IPS DF 19.7 (cell line): ENCODE measurements around the gene NUBP2.

Experiments used
- DNase-seq: peaks from one replicate; pipeline ENCODE4 v3.0.0-alpha.2; 2013; ENCODE audit warnings: low read depth, low spot score

Gene NUBP2

DNA sequence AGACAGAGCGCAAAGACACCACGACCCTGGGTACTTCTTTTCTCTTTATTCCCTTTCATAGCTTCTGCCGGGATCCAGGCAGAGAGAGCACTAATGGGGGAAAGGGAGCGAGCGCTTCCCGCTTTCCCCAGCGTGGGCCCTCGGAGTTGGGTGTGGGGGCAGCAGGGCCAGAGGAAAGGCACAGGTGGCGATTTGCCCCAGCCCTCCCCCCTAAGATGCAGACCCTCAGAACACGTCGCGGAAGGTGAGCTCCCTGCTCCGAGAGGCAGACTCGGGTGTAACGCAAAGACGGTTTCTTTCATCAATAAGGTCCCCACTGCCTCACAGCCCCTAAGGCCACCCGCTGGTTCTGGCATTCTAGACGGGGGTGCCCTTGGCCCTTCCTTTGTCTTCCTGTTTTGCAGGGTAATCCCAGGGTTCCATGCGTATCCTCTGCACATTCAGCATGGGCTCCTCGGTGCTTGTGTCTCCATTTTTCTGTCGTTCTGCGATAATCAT is 10.8 kb upstream of the NUBP2 start:
- no peak for DNase-seq

DNA sequence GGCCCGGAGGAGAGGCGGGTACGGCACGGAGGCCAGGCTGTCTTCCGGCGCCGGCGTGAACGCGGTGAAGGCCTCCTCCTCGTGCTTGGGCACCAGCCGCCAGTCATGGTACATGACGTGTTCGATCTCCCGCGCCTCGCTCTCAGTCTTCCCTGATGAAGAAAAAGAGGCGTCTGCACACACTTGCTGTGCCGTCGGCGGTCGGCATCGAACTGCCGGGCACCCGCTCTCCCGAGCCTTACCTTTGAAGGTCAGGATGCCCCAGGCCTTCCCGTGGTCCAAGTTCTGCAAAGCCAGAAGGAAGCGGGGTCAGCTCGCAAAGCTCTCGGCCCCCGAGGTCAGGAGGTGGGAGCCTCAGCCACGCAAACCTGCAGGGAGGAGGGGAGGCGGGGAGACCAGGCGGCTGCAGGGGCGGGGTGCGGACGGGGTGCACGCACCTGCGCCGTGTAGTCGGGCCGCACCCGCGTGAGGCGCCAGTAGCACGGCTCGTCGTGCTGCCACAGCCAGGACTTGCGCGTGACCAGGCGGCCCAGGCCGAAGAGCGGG is 10.3 kb upstream of the NUBP2 start, which contains the start of gene EME2:
Gene EME2, plus strand, starts transcription at position 449 of the 546 bp plus-strand sequence. CDS start 418 bp downstream, outside the sequence.
- no peak for DNase-seq

DNA sequence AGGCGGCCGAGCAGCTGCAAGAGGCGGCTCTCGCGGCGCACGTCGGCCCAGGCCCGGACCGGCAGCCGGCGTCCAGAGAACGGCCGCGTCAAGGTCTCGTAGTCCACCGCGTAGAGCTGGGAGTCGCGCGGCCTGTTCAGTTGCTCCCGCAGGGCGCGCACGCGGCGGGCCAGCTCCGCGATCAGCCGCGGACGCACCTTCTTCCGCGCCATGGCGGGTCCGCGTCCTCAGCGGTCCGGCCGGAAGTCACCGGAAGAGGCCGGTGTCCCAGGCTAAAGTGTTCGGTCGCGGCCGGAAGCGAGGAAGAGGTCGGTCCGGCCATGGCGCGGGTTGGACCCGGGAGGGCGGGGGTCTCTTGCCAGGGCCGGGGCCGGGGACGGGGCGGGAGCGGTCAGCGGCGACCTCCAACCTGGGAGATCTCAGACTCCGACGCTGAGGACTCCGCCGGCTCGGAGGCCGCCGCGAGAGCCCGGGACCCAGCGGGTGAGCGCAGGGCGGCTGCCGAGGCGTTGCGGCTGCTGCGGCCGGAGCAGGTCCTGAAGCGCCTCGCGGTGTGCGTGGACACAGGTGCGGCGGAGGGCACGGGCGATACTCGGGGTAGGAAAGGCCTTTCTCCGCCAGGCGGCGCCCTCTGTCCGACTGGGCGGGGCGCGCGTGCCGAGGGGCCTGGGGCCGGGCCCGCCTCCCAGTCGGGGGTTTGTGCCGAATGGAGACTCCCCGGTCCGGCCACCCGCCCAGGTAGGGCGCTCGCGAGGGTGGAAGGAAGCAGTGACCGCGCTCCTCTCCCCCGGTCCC is 9.7 kb upstream of the NUBP2 start, which contains the start of gene MRPS34:
Gene MRPS34, minus strand, starts transcription at position 227 of the 795 bp plus-strand sequence. Its CDS starts 15 bp downstream, at position 212.
- no peak for DNase-seq

DNA sequence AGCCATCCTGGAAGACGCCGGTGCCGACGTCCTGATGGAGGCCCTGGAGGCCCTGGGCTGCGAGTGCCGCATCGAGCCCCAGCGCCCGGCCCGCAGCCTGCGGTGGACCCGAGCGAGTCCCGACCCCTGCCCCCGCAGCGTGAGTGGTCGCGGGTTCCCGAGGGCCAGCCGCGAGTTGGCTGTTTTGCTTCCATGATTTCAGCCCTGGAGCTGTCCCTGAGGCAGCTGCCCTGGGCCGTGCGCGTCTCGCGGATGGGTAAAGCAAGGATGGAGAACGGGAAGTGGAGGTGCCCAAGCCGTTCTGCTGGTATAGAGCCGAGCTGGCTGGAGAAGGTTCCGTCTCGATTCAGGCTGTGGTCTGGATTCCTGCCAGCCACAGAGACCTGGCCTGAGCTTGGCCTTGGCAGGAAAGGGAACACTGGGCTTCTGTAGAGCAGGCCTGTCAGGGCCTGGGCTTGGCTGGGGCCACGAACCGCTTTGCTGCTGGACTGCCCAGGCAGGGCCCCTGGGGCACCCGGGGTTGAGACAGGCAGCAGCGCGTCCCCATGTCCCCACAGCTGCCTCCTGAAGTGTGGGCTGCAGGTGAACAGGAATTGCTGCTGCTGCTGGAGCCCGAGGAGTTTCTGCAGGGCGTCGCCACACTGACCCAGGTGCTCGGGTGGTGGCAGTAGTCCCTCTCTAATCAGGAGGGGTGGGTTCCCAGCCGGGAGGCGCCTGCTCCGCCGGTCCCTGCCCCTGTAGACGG is 8.9 kb upstream of the NUBP2 start:
- no peak for DNase-seq

DNA sequence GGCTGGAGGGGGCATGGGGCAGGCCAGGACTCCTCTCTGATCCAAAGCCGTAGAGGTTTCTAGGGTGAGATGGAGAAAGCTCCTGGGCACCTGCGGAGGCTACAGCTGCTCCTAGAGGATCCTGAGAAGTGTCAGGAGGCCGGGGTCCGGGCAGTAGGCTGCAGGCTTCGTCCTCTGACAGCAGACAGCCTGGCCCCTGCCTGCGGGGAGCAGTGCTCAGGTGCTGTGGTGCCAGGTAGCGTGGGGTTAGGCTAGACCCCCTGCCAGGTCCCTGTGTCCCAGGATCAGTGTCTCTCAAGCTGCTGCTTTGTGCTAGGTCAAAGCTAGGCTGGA is 8.3 kb upstream of the NUBP2 start:
- DNase-seq: no peak

DNA sequence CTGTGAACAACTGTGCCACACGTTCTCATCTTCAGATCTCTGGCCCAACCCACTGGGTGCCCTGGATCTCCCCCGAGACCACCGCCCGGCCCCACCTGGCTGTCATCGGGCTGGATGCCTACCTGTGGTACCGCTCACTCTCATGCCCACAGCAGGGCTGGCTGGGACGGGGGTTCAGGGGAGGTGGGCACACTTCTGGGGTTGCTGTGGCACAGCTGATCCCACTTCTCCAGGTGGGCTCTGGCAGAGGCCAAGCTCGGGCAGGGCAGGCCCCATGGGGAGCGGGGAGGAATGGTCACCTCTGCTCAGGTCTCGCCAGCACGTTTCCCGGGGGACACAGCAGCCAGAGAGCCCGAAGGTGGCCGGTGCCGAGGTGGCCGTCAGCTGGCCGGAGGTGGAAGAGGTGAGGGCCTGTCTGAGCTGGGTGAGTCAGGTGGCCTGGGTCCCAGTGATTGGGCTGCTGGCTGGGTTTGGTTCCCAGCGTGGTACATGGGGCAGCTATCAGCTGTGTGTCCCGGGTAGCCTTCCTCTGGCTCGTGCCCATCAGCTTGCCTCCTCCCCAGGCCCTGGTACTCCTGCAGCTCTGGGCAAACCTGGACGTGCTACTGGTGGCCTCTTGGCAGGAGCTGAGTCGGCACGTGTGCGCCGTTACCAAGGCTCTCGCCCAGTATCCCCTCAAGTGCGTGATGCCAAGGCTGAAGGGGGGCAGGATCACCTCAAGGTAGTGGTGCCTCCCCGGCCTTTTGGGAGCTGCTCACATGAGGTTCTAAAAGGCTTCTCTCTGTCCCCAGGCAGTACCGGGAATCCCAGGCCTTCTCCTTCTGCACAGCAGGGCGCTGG is 7.5 kb upstream of the NUBP2 start:
- DNase-seq: no peak

DNA sequence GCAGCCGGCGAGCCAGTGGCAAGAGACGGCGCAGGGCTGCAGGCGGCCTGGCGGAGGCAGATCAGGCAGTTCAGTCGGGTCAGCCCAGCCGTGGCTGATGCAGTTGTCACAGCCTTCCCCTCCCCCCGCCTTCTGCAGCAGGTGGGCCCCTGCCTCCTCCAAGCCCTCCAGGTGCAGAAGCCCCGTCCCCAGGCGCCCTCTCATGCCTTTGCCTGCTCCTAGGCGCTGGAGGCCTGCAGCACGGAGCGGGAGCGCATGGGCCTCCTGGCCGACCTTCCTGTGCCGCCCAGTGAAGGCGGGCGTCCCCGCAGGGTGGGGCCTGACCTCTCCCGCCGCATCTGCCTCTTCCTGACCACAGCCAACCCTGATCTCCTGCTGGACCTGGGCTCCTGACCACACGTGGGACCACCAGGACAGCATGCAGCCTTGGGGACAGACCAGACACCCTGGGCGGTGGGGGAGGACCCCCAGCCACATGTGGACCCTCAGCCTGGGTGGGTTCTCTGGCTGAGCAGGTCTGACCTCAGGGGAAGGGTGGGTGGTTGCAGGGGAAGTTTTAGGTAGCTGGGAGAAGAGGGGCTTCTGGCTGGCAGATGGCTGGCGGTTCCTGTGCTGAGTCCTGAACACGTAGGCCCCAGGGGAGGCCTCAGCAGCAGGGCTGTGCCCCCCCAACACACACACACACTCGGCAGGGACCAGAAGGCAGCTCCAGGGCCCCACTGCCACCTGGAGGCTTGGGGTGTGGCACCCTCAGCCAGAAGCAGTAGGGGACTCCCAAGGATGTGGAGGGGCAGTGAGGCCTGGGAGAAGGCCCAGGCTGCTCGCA is 6.7 kb upstream of the NUBP2 start:
- no peak for DNase-seq

DNA sequence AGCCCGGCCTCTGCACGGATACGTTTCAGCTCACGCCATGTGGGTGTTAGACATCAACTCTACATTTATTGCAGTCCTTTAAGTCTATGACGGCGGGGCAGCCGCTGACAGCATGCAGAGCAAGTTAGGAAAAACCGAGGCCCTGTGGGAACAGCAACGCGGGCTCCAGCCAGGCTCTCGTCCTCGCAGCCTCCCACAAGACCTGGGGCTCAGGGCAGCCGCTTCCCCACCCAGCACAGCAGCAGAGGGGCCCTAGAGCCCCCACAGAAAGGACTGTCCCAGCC is 6.1 kb upstream of the NUBP2 start:
- no peak for DNase-seq

DNA sequence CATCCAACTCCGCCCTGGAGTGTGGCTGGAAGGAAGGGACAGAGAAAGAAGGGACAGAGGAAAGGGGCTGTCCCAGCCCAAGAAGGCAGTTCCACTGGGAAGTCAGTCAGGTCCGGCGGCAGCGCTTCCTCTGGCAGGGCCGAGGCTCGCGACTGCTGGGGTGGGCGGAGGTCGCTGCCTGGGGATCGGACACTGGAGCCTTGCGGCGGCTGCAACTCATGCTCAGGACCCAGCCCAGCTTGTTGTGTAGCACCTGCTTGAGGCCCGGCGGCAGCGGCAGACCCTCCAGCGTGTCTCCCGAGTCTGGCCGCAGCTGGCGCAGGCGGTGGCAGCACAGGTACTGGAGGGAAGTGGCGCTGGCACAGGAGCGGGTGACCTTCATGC is 5.8 kb upstream of the NUBP2 start:
- DNase-seq: no peak

DNA sequence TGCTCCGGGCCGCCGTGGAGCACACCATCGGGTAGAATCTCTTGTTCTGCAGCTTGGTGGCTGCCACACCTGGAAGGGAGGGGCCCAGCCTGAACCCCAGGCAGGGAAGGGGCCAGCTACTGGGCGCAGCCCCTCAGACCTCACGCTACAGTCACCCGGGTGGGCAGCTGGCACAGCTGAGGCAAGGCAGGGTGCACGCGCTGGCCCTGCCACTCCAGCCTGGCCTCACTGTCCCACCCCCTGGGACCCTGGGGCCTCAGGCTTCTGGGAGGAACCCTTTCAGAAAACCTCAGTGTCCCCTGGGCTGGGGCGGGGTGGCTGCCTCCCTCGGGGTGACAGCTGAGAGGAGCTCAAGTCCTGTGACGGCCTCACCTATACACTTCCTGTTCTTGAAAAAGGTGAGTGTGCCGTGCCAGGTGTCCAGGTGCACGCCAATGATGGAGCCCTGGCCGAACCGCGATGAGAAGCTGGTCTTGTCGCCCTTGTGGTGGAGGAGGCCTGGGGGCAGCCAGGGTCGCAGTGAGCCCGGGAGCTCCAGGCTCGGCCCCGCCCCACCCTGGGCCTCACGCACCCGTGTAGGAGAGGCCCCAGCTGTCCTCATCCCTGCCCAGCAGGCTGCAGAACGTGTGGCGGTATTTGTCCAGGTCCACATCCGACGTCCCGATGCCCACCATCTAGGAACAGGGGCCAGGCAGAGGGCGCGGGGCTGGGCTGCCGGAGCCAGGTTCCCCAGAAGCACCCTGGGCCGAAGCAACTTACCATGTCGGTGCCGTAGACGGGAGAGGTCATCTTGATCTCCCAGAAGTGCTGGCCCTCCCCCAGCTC is 5.2 kb upstream of the NUBP2 start:
- no peak for DNase-seq

DNA sequence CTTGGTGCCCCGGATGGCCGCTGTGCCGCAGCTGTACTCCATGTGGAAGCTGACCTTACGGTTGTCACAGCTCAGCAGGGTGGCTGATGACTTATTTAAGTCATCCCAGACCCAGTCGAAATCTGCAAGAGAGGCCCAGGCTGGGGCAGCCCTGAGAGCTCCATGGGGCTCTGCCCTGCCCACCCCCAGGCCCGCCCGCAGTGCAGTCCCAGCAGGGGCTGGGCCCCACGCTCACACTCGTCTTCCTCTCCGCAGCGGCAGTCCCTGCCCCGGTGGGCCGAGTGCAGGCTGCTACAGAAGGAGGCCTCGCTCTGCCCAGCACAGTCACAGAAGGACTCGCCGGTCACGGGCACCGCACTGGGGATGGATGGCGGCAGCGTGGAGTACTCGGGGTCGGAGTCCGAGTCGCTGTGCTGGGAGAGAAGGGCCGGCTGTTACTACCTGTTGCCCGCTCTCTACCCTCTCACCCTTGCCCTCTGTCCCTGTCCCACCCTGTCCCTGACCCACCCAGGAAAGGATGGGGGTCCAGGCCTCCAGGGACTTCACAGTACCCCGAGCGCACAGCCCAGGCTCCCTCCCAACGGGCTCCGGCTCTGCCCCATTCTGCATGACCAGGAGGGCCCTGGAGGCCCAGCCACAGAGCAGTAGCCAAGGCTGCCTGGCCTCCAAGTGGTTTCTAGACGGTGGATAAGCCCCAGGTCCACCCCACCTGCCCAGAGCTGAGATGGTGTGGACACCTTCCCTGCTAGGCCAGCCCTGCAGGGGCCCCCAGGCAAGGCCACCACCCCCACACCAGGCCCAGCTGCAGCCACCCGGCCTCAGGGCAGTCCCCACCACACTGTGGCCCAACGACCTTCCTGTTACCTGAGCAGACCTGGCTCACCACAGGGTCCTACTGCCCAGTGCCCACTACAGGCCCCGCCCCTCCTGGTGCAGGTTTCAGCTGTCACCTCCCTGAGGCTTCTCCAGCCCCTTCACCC is 4.3 kb upstream of the NUBP2 start:
- DNase-seq: no peak

DNA sequence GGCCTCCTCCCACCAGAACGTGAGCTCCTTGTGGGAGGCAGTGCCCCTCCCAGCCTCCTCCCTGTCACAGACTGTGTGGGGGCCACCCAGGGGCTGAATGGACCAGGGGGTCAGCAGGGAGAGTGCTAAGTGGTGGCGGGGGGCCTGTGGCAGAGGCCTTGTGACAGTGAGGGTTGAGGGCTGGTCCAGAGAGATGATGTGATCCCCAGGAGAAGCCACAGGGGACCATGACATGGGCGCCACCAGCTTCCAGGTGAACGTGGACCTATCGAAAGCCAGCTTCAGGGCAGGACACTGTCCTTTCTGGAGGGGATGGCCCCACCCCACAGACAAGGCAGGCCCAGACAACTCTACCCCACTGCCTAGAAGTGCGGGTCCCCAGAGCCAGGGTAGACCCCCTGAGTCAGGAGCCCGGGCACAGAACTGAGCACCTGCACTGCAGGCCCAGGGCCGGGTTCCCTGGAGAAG is 3.5 kb upstream of the NUBP2 start:
- no peak for DNase-seq

DNA sequence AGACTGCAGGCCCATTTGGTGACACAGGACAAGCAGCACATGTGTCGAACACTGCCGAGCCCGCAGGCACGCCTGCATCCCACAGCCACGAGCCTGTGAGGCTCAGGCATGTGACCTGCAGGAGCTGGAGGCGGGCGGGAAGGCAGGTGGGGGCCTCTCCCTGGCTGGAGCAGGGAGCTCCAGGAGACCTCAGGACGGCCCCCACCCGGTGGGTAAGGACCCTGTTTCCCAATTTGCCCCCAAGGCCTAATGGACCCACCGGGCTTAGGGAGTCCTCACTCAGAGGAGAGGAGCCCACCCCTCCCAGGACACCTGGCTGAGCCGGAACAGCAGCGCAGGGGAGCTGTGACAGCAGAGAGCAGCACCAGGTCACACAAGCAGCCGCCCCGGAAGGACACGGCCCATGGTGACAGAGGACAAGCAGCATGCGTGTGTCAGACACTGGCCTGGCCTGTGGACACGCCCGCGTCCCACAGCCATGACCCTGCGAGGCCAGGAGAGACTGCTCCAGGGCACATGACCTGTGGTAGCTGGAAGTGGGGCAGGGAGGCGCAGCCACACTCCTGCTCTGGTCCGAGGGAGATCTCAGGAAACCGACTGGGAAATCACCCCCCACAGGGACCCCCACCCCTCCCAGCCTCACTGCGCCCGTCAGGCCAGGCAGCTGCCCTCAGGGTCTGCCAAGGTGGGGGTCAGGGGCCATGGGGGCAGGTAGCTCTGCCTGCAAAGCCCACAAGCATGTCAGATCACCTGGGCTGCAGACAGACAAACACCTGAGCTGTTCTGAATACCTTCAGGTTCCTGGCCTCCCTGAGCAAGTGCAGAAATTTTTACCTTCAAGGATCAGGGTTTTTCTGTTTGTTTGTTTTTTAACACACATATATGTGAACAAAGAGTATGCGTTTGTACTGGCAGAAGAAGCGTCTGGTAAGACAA is 2.8 kb upstream of the NUBP2 start:
- DNase-seq: no peak

DNA sequence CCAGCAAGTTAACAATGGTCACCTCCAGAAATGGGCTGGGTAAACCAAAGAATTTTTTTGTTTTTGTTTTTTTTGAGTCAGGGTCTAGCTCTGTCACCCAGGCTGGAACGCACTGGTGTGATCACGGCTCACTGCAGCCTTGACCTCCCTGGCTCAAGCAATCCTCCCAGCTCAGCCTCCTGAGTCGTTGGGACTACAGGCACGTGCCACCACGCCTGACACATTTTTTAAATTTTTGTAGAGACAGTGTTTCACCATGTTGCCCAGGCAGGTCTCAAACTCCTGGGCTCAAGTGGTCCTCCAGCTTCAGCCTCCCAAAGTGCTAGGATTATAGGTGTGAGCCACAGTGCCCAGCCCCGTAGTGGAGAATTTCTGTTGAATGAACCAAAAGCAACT is 2.1 kb upstream of the NUBP2 start:
- DNase-seq: no peak

DNA sequence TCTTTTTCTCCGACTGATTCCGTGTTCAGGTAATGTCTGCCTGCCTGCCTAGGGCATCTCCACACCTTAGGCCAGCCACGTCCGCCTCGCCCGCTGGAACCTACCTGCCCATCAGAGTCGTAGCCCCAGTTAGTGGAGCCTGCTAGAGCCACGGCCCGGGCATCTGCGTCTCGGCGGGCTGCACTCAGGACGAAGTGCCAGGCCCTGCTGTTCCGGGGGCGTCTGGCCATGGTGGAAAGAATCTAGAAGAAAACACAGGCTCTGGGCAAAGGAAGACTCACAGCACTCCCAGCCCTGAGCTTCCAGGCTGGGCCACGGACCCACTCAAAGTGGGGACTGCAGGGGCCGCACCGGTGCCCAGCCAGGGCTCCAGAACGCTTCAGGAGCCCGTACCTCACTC is 1.5 kb upstream of the NUBP2 start:
- DNase-seq: no peak

DNA sequence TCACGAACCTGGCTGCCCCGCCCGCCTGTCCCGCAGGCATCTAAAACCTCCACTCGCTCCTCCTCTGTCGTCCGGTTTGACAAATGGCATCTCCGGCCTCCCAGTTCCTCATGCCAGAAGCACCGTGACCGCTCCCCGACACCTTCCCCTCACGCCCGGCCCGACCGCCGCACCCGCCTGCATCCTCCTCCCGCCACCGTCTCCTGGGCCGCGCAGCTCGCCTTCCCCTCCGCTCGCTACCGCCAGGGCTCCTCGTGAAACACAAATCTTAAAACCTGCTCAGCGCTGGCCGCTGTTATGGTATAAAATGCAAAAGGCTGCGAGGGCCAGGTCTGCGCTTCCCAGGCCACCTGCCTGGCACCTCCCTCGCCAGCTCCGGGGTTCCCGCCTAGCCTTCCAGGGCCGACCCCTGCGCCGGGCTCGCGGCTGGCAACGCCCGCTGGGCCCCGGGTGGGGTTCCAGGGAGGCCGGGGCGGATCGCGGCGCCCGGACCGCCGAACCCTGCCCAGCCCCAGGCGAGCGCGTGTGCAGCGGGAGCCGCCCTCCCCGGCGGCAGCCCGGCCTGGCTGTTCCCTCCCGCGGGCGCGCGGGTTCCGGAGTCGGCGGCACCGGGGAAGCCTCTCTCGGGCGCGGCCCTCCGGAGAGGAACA is 877 bp upstream of the NUBP2 start:
- no peak for DNase-seq
